GM19397 (cell line): ENCODE results near the gene UVSSA.
"Not testable (repeated sequence)": the region's sequence is repeated elsewhere in the genome, so short reads cannot be mapped to it uniquely, and the experiment has no call there.

Source experiments
- ATAC-seq: cut with Tn5 transposase; IDR thresholded peaks from one replicate; pipeline ENCODE4 v1.9.1; 2021; ENCODE audit warnings: mild to moderate bottlenecking, moderate library complexity; ENCODE audit not compliant: unreplicated experiment

The UVSSA gene

DNA sequence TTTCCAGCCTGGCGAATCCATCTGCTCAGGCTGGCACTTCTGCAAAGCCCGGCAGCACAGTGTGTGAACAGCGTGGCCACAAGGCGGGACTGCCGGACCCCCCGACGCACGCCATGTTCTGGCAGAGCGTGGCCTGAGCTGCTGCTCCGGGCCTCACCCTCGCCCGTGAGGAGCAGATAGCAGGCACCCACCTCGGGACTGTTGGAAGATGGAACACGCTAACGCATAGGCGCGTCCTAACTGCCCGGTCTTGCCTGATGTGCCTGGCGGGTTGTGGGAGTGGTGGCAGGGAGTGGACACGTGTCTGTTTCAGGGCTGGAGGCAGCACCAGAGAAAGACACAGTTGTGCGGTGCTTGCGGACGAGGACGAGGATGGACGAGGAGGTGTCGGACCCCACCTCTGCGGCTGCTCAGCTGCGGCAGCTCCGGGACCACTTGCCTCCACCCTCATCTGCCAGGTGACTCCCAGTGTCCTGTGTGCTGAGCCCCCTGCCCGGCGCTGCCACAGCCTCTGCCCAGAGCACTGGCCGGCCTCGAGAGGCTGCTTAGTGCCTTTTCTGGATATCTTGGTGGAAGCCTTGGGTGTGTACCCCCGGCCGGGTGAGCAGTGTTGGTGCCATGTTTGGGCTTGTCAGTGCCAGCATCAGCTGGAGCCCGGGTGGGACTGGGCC, 28.2 kb downstream of the UVSSA start:
- ATAC-seq, result no peak

DNA sequence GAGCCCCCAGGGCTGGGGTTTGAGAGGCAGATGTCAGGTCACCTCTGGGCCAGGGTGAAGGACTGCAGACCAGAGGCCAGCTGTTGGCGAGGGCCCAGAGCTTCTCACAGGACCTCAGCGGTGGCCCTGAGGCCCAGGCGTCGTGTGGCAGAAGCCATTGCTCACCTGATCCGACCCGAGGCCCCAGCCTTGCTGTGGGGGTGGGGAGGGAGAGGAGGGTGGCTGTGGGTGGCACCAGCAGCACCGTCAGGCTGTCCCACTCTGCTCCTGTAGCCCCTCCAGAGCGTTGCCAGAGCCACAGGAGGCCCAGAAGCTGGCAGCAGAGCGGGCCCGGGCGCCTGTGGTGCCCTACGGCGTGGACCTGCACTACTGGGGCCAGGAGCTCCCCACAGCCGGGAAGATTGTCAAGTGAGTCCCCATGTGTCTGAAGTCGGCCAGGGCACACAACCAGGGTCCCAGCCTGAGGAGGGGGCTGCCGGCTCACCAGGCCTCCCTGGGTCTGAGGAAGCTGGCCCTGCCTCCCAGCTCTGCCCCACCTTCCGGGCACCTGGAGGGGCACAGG, 28.8 kb downstream of the UVSSA start:
- no peak for ATAC-seq

GRCh38 chr4:1376391-1376840, 29.4 kb downstream of the UVSSA start:
- no peak for ATAC-seq

GRCh38 chr4:1376841-1377605, 30.0 kb downstream of the UVSSA start:
- ATAC-seq, result no peak

GRCh38 chr4:1377606-1378261, 30.7 kb downstream of the UVSSA start:
- no peak for ATAC-seq

- ATAC-seq, result no peak
These were observed 31.7 kb downstream of the UVSSA start for GRCh38 chr4:1378559-1379231.

DNA sequence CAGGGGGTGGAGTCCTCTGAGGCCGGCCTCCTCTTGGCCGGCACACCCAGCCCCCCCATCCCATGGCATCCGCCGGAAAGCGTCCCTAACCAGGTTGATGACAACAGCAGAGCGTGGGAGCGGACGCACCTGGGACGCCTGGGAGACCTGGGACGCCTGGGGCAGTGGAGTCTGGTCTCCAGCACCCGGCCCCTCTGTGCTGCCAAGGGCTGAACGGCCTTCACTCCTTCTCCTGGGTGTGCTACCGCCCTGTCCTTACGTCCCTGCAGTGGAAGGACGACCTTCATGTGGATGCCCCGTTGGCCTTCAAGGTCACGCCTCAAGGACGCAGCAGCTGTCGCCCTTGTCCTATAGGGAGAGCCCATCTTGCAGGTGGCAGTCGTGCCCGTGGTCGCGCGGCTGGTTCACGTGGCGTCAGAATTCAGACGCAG, 32.4 kb downstream of the UVSSA start:
- no peak for ATAC-seq

GRCh38 chr4:1379801-1380331, 32.9 kb downstream of the UVSSA start:
- ATAC-seq, result no peak

GRCh38 chr4:1380368-1381151, 33.6 kb downstream of the UVSSA start:
- ATAC-seq, result no peak

- ATAC-seq, result no peak
These were observed 34.2 kb downstream of the UVSSA start for GRCh38 chr4:1381181-1381621.

DNA sequence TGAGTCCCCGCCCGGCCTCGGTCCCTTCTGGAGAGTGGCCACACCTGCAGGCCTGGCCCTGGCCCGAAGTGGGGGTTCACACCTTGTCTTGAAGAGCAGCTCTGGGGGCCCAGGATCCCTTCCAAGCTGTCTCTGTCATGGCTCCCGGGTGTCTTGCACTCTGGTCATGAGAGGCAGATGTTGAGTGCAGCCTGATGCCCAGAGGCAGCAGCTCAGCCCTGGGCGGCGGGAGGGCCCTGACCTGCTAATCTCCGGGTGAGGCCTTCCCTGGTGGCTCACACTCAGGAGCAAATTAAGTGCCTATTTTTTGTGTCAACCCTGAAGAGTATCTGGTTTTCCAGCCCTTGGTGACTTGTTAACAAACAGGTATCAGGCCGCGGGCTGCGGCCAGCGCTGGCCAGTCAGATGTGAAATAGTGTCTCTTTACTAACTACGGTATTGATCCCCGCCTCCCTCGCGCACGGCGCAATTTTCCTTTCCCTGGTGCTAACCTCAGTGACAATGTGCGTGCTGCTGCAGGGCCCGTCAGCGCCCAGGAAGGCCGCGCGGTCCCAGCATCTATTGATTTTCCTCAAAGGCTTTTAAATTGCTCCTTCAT, 35.0 kb downstream of the UVSSA start:
- ATAC-seq, result no peak

DNA sequence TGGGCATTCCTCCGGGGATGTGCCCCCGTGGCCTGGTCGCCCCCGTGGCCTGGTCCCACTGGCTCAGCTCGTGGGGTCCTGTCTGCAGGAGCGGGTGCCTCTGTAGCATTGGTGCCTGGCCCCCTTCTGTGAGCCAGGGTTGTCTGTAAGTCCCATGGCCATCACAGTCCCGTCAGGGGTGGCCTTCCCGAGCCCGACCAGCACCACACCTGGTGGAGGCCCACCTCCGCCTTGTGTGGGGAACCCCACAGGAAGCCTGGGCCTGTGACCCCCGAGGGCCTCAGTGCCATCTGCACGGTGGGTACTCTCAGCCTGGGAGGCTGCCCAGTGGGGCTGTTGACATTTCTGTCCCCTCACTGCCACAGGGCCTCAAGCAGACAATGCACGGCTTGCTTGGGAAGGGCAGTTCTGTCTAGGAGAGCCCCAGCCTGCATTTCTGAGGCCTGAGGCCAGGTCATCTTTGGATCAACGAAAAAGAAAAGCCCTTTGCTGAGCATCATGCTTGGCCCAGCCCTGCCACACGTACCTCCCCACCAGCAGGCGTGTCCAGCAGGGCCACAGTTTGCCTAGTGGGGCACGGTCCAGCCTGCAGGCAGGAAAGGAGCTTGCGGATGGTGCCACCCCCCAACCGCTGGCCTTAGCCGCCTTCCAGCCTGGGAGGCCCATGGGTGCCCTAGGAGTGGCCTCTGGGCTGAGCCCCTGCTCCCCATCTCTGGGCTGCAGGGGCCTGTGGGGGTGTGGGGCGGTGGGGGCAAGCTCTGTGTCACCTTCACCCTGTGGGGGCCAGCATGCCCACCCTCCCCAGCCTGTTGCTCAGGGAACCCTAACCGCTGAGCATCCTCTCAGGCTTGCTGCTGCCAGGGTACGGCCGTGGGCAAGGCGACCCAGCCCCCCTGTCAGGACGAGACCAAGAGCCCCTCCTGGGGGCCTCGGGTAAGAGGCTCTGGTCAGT, 36.0 kb downstream of the UVSSA start:
- no peak for ATAC-seq

GRCh38 chr4:1383728-1384591, 37.0 kb downstream of the UVSSA start:
- ATAC-seq, result no peak

GRCh38 chr4:1384675-1385372, 37.8 kb downstream of the UVSSA start:
- ATAC-seq, result no peak

DNA sequence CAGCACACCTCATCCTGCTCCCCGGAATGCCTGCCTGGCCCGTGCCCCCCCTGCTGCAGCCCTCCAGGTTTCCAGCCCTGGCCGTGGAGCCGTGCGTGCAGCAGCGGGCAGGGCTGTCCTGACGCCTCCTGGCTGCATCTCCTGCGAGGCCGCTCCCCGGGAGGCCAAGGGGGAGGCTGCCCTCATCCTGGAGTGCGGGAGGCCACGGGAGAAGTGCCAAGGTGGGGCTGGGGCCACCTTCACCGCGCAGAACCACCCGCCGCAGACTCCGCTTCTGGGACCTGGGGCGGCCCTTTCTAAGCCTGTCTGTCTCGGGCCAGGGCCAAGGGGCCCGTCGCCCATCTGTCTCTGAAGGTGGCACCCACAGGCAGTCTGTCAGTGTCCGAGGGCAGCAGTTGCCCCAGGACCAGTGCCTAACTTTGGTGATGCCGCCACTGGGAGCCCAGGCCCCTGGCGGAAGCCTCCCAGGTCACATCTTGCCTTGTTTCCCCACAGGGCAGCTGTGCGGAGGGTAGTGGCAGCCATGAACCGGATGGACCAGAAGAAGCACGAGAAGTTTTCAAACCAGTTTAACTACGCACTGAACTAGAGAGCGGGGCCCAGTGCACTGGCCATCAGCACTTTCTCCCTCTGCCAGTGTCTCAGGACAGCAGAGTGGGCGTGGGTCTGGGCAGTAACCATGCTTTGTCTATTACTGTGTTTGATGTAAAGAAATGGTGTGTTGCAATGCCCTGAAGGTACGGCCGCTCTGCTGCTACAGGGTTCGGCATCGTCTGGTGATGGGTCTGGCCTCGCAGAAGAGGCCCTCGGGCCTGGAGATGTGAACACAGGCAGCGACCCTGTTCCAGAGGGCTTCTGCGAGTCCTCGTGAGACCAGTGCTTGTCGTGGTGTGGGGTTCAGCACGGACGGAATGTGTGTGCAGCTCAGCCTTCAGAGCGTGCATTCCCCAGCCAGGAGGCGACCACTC, 38.6 kb downstream of the UVSSA start:
- ATAC-seq, result no peak

DNA sequence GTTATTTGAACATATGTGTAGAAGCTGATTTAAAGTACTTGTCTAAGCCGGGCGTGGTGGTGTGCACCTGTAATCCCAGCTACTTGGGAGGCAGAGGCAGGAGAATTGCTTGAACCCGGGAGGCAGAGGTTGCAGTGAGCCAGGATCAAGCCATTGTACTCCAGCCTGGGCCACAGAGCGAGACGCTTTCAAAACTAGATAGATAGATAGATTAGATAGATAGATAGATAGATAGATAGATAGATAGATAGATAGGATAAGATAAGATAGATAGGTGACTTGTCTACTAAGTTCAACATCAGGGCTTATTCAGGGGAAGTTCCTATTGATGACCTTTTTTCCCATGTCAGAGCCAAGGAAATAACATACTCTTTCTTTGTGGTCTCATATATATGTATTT, 46.4 kb downstream of the UVSSA start:
- not testable (repeated sequence) for ATAC-seq
